GM12874 (cell line): ENCODE data around the gene CARMIL1.

Experiments used
- CTCF ChIP-seq: IDR thresholded peaks from 2 replicates; pipeline ENCODE4 v1.5.1; 2011; ENCODE audit warnings: low read depth, mild to moderate bottlenecking, control low read depth, low read length, moderate library complexity; ENCODE audit not compliant: insufficient read depth

CARMIL1 gene

GRCh38 chr6:25413207-25413905, 134.2 kb downstream of the CARMIL1 start:
- no peak for TF ChIP-seq CTCF

GRCh38 chr6:25414168-25414567, 135.0 kb downstream of the CARMIL1 start:
- TF ChIP-seq CTCF, result no peak

GRCh38 chr6:25414755-25415154, 135.6 kb downstream of the CARMIL1 start:
- no peak for TF ChIP-seq CTCF

GRCh38 chr6:25415274-25415673, 136.1 kb downstream of the CARMIL1 start:
- TF ChIP-seq CTCF, result no peak

DNA sequence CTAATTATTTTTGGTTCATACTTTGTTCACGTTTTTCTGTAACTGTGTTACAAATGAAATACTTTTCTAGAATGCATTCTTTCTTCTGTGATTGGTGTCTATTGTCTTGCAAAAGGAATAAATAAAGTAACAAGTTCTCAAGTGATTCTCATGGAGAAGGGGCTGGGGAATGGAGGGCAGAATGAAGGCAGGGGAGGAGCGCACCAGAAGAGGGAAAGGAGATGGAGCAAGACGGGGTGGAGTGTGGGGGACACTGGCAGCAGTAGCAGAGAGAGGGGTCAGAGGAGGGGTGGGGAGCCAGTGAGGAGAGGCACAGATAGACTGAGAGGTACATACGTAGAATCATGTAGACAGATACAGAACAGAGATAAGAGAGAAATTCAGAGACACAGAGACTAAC, 136.5 kb downstream of the CARMIL1 start:
- no peak for TF ChIP-seq CTCF

DNA sequence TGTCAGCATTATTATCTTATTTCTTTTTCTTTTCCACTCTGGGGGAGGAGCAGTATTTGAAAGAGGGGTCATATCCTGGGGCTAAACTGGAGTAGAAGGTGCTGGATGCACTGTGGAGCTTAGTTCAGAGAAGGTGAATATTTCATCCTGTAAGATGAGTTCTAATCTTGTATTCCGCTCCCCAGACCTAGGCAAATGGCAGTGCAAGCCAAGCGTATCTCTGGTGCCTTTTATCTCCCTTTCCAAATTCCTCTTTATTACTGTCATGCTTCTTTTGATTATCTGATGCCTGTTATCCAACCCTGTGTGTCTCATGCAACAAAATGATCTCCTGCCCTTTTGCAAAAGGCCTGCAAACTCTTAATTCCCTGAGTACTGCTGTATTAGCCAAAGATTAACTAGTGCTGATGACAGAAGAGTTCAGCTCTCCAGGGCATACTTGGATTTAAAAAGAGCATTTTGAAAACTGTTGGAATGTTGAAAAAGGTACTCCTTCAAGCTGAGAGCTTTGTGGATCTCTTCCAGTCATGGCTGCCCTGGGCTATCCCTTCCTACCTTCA, 138.0 kb downstream of the CARMIL1 start:
- TF ChIP-seq CTCF, result no peak

DNA sequence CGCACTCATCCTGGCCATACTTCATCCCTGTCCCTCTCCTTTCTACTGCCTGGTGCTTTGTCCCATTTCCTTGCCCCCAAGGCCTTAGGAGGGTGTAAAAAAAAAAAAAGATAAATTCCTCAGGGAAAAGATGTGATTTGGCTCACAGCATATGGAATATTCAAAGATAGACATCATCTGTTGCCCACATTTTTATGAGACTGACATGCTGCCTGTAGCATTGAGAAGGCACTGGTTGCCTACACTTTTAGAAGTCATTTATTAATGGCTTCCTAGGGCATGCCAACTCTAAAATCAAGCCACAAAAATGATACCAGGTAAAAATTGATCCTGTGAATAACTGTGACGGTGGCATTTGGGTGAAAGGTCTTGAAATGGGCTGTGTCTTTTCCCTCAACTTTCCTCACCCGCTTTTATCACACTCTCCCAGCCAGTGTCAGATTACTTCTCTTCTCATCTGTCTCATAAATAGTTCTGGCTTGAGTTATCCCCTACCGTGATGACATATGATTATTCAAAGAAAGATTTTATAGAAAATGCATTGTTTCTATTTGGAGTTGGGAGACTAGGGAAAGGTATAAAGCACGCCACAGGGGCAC, 139.4 kb downstream of the CARMIL1 start:
- no peak for TF ChIP-seq CTCF
